ENCODE data around the gene CRIM1.
"Not testable (repeated sequence)": the region's sequence is repeated elsewhere in the genome, so short reads cannot be mapped to it uniquely, and the experiment has no call there.

CRIM1 gene, protein sequence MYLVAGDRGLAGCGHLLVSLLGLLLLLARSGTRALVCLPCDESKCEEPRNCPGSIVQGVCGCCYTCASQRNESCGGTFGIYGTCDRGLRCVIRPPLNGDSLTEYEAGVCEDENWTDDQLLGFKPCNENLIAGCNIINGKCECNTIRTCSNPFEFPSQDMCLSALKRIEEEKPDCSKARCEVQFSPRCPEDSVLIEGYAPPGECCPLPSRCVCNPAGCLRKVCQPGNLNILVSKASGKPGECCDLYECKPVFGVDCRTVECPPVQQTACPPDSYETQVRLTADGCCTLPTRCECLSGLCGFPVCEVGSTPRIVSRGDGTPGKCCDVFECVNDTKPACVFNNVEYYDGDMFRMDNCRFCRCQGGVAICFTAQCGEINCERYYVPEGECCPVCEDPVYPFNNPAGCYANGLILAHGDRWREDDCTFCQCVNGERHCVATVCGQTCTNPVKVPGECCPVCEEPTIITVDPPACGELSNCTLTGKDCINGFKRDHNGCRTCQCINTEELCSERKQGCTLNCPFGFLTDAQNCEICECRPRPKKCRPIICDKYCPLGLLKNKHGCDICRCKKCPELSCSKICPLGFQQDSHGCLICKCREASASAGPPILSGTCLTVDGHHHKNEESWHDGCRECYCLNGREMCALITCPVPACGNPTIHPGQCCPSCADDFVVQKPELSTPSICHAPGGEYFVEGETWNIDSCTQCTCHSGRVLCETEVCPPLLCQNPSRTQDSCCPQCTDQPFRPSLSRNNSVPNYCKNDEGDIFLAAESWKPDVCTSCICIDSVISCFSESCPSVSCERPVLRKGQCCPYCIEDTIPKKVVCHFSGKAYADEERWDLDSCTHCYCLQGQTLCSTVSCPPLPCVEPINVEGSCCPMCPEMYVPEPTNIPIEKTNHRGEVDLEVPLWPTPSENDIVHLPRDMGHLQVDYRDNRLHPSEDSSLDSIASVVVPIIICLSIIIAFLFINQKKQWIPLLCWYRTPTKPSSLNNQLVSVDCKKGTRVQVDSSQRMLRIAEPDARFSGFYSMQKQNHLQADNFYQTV

GRCh38 chr2:36355151-36355889 lies at the start of gene CRIM1:
Gene CRIM1, plus strand, starts transcription at chr2:36355778. Its CDS starts 515 bp downstream, at chr2:36356293.
- DNase-seq (ENCODE audit: low read depth in 2 of 2), result peak; percentile 82 to 83

DNA sequence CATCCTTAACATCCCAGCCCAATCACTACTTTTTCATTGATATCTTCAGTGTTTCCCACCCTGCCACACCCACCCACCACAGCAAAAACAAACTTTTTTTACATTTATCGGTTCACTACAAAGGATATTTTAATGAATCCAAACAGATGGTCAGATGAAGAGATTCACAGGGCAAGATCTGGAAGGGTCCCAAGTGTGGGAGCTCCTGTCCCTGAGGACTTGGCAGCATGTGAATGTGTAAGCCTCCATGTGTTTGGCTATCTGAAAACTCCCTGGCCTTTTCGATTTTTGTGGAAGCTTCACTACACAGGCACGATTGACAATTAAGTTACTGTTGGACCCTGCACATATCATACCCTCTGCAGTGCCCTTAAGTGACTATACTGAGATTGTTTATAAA lies 48.1 kb upstream of the CRIM1 start:
- DNase-seq (ENCODE audit: low read depth in 2 of 2), result no peak

DNA sequence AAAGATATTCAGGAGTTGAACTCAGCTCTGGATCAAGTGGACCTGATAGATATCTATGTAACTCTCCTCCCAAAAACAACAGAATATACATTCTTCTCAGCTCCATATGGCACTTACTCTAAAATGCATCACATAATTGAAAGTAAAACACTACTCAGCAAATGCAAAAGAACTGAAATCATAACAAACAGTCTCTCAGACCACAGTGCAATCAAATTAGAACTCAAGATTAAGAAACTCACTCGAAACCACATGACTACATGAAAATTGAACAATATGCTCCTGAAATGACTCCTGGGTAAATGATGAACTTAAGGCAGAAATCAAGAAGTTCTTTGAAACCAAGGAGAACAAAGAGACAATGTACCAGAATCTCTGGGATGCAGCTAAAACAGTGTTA lies 45.1 kb upstream of the CRIM1 start:
- not testable (repeated sequence) for DNase-seq (ENCODE audit: low read depth in 2 of 2)

GRCh38 chr2:36318547-36318946 lies 37.0 kb upstream of the CRIM1 start:
- DNase-seq (ENCODE audit: low read depth in 2 of 2), result no peak

- DNase-seq (ENCODE audit: low read depth in 2 of 2), result peak in 1 of 2 experiments; percentile 20
Measured at GRCh38 chr2:36322108-36322507, 33.5 kb upstream of the CRIM1 start.

DNA sequence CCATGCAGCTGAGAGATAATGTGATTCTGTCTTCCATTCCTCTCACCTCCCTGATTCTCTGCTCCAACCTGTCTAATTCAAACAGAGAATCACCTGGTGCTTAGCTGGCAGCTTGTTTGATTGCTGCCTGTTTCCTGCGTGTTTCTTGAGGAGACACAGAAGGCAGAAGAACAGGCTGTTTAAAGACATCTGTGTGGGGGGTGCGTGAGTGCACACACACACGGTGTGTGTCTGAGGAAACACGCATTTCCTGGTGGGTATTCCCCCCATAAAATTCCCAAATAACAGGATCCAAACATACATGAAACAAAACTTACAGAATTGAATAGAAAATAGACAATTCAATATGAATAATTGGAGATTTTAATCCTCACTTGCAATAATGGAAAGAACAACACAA lies 29.3 kb upstream of the CRIM1 start:
- no peak for DNase-seq (ENCODE audit: low read depth in 2 of 2)

GRCh38 chr2:36329251-36329650 lies 26.3 kb upstream of the CRIM1 start:
- no peak for DNase-seq (ENCODE audit: low read depth in 2 of 2)

- peak; percentile 60 to 62 for DNase-seq (ENCODE audit: low read depth in 2 of 2)
Measured at GRCh38 chr2:36329746-36330472, 25.7 kb upstream of the CRIM1 start.

DNA sequence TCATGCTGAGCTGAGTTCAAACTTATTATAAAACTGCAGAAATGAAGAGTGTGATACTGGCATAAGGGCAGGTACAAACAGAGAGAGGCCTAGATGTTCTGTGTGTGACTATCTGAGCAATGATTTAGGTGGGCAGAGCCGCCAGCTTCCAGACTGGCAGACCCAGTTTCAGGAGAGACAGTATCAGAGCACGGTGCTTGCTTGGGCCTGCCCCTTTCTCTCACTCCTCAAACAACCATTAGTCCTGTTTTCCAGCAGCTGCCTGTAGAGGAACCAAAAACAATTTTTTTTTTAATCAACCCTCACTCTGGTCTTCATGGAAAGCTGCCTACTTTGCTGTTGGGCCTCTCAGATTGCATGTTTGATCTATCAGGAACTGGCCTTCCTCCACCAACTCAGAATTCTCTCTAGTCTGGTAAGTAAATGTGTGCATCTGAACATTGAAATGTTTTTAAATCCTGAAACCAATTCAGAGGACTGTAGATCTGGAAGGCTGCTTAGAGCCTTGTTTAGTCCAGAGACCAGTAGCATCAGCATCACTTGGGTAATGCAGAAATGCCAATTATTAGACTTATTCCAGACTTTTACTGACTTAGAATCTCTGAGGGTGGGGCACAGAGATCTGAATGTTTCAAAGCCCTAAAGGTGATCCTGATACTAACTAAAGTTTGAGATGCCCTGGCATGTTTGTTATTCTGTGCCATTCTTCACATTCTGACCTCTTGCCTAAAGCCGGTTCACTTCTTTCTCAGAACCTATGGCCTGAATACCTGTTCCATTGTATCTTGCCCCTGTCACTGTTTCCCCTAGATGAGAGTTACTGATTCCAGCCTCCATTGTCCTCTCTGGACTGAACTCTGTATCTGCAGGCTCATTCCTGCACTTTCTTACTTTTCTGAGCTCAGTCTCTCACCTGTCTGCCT lies 24.8 kb upstream of the CRIM1 start:
- DNase-seq (ENCODE audit: low read depth in 2 of 2), result no peak

- no peak for DNase-seq (ENCODE audit: low read depth in 2 of 2)
Measured at GRCh38 chr2:36333350-36334012, 22.1 kb upstream of the CRIM1 start.

DNA sequence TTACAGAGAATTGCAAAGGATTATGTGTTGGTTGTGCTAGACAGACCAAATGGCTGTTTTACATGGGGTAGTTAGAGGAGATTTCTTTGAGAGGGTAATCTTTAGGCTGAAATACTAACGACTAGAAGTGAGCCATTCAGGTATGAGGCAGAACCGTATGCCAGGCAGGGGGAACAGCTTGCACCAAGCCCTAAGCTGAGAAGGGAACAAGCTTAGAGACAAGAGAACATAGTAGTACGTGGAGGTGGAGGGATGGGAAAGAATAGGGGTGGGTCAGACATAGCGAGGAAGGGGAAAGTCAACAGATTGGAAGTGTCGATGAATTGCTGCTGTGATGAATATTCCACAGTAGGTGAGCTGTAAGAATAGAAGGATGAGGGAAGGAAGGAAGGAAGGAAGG lies 20.0 kb upstream of the CRIM1 start:
- DNase-seq (ENCODE audit: low read depth in 2 of 2), result no peak

- DNase-seq (ENCODE audit: low read depth in 2 of 2), result no peak
Measured at GRCh38 chr2:36336321-36336720, 19.3 kb upstream of the CRIM1 start.

- no peak for DNase-seq (ENCODE audit: low read depth in 2 of 2)
Measured at GRCh38 chr2:36337354-36337753, 18.2 kb upstream of the CRIM1 start.

DNA sequence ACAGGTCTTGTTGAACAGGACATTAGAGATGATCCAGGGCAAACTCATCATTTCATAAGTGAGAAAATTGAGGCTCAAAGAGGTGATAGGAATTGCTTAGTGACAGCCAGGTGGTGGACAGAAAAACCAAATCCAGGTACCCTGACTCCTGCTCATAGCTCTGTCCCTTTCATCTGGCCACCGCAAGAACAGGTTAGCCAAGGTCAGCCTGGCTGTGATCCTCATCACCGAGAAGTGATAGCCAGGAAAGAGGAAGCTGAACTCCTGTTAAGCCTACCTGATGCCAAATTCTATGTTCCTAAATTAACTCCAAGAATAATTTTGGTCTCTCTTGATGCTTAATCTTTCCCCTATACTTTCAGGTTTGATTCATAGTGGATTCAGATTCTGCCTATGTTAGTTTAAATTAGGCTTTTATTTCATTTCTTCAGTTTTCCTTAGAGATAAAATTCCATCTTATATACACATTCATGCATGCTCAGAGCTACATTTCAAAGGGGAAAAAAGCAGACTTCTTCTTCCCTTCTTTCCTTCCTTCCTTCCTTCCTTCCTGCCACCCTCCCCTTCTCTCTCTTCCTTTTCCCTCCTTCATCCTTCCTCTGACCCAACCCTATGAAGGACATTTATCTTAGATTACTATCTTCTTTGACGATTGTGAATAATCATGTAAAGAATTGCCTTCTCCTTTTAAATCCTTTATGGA lies 17.3 kb upstream of the CRIM1 start:
- DNase-seq (ENCODE audit: low read depth in 2 of 2), result no peak

DNA sequence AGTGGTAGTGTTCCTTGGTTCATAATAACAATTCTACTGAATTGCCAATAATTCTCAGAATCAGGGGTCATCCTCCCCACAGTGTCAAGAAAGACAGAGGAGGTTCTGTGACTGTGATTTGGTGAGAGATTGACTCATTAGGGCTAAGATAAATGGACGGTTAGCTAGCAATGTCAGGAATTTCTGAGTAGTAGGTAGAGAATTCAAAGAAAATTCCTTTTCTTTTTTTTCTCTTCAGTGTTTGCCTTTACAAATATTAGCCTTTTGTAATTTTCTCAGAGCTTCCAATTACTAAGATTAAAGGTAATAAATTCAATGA lies 16.8 kb upstream of the CRIM1 start:
- DNase-seq (ENCODE audit: low read depth in 2 of 2), result no peak

- no peak for DNase-seq (ENCODE audit: low read depth in 2 of 2)
Measured at GRCh38 chr2:36339607-36340218, 15.9 kb upstream of the CRIM1 start.

DNA sequence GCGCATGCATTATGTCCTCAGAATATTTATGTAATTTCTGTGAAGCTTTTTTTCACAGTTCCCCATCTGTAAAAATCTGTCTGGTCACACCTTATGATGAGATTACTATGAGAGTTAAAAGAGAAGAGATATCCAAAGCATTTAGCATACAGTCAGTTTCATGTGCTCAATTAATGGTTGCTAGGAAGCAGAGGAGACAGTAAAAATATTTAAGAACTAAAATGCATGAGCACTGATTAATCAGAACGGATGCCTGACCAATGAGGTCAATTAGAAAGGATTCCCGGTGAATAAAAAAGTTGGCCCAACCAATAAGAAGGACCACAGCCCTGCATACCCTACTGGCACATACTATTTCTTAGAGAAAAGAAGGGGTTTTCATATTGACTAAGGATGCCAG lies 12.0 kb upstream of the CRIM1 start:
- no peak for DNase-seq (ENCODE audit: low read depth in 2 of 2)

DNA sequence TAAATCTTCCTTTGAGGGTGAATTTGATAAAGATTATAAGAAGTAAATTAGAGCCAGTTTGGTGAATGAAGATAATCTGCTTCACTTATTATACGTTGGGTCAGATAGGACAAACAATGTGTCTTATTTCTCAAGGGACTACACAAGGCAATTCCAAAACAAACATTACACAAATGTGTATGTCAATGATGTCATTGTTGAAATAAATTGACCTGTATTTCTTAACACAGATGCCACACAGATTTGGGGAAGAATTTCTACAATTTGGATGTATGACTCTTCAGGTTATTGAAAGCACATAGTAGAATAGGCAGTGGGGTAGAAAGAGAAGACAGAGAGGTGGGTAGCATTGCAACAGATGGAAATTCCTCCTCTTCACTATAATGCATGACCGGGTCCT lies 6.9 kb upstream of the CRIM1 start:
- DNase-seq (ENCODE audit: low read depth in 2 of 2), result no peak

DNA sequence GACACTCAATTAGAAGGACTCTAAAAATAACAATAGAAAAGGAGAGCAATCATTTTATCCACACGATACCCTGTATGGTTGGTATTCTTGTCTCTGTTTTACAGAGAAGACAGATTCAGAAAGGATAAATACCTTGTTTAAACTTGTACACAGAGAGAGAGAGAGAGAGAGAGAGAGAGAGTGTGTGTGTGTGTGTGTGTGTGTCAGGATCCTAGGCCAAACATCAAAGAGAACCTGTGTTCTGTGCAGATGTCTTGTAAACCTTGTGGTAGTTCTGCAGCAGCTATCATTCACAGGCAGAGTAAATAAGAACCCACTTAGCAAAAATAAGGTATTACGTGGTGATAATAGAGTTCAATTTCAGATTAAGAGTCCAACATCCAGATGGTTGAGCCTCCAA lies 4.3 kb upstream of the CRIM1 start:
- no peak for DNase-seq (ENCODE audit: low read depth in 2 of 2)

Measured in fibroblast of skin of left biceps (primary cell).